Testis (tissue), 3 donors: Measurements from ENCODE around the gene NOTUM. TPM values are rescaled to one million over a fixed set of nuclear protein-coding genes. Genes with fewer than 3 reads are reported as not detected.

Source experiments
- DNase-seq: peaks from one replicate; pipeline ENCODE4 v3.0.0-alpha.2; 2019
- H3K27ac ChIP-seq, 2 donors: fragments of 200-600 bp; sonication (generic); one replicate each; pipeline ENCODE4 v1.5.1; 2019
- H3K27me3 ChIP-seq: fragments of 200-600 bp; sonication (generic); one replicate; pipeline ENCODE4 v1.5.1; 2019
- H3K36me3 ChIP-seq: fragments of 200-600 bp; sonication (generic); one replicate; pipeline ENCODE4 v1.5.1; 2017; ENCODE audit warnings: low read depth; ENCODE audit errors: missing control alignments
- H3K4me1 ChIP-seq: fragments of 200-600 bp; sonication (generic); one replicate; pipeline ENCODE4 v1.5.1; 2019
- H3K4me3 ChIP-seq, 2 donors: fragments of 200-600 bp; sonication (generic); one replicate each; pipeline ENCODE4 v1.5.1; 2017 to 2019
- H3K9me3 ChIP-seq: fragments of 200-600 bp; sonication (generic); one replicate; pipeline ENCODE4 v1.5.1; 2017
- CTCF ChIP-seq, 3 experiments: fragments of 450-650 bp in 2 of 3; fragments of 200-600 bp in 1 of 3; sonication (generic) in 1 of 3; IDR thresholded peaks; one replicate each; pipeline ENCODE4 v1.5.1; 2016 to 2019; ENCODE audit warnings: antibody characterized with exemption in 3 of 3, mild to moderate bottlenecking in 2 of 3, moderate library complexity in 1 of 3
- POLR2A ChIP-seq: fragments of 450-650 bp; IDR thresholded peaks from one replicate; pipeline ENCODE4 v1.6.1; 2017; ENCODE audit warnings: antibody characterized with exemption, mild to moderate bottlenecking, moderate library complexity
- WGBS, 2 donors: methylation state at CpG; one replicate each; pipeline ENCODE4 v1.1.5; 2018; 5-methylcytosine and 5-hydroxymethylcytosine counted together
- intact Hi-C: fragments of 100-400 bp; cut with DNase I; formaldehyde crosslinking; loops from one replicate; pipeline ENCODE4 v1.15.1; 2023; ENCODE audit warnings: low total_unique reads
- polyA plus RNA-seq: library from polyadenylated mRNA; stranded (reverse); fragments of 350-450 nt; fragmentation: Illumina TruSeq; extraction: RNeasy Lipid Tissue Mini Kit (QIAGEN cat#74804); gene quantifications from one replicate; pipeline ENCODE4 v1.2.3, GENCODE V29; 2014; ENCODE audit warnings: low read depth, low replicate concordance; ENCODE audit not compliant: insufficient read depth
- total RNA-seq, 2 donors: library from RNA; depleted of rRNA; stranded (reverse); fragments of >200 nt; gene quantifications; one replicate each; pipeline ENCODE4 v1.2.3, GENCODE V29; 2016

Gene NOTUM
- total and polyA plus RNA-seq, 3 donors from 2014 or later = 5.1 to 13.2 (median 9.5) TPM

DNA sequence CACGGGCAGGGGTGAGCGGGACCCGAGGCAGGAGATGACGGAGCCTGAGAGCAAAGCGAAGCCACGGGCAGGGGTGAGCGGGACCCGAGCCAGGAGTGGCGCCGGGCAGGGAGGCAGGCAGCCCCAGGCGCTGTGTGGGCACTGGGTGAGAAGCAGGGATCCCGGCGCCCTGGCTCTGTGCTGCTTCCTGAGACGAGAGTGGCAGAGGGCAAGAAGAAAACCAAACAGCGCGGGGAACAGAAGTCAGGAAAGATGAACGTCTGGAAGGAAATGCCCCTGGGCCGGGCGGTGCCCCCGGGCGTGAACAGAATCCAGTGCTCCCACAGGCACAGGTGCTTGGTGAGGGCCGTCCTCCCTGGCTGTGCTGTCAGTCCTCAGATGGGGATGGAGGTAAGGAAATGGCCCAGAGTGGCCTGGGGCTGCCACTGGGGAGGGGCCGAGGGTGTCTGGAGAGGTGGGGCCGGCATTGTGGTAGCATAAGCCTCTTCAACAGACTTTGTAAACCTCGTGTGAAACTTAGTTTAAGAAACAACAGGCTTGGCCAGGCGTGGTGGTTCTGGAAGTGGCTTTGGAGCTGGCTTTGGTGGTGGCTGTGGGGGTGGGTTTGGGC is 26.3 kb upstream of the NOTUM start:
- 90 to 92% methylated on average over 26 of the region's 26 CpGs for WGBS, 2 donors
- TF ChIP-seq CTCF (IDR thresholded peaks at IDR 0.05) (no peak), POLR2A (no peak)
- Histone ChIP-seq H3K9me3 (no peaks in the 10 kb centered on the region), H3K4me1 (no peaks in the 10 kb centered on the region), H3K4me3 (no peak overlapping the region), H3K27ac (no peak overlapping the region), H3K36me3 (no peaks in the 10 kb centered on the region), H3K27me3 (no peaks in the 10 kb centered on the region)
- no peak for DNase-seq
- intact Hi-C loops = no loop called here

GRCh38 chr17:81986606-81987005 is 25.6 kb upstream of the NOTUM start:
- DNase-seq = no peak
- Histone ChIP-seq H3K4me3 (no peak overlapping the region), H3K36me3 (no peaks in the 10 kb centered on the region), H3K27me3 (no peaks in the 10 kb centered on the region), H3K27ac (no peak overlapping the region), H3K4me1 (no peaks in the 10 kb centered on the region), H3K9me3 (no peaks in the 10 kb centered on the region)
- TF ChIP-seq CTCF (IDR thresholded peaks at IDR 0.05) = no peak
- no peak for TF ChIP-seq POLR2A
- WGBS, 2 donors = 95 to 96% methylated on average over 19 to 26 of the region's 26 CpGs
- intact Hi-C loops = no loop called here

- 81 to 82% methylated on average over 21 of the region's 21 CpGs for WGBS, 2 donors
- Histone ChIP-seq H3K27ac (no peak overlapping the region), H3K9me3 (no peaks in the 10 kb centered on the region), H3K36me3 (no peaks in the 10 kb centered on the region), H3K4me3 (no peak overlapping the region), H3K27me3 (no peaks in the 10 kb centered on the region), H3K4me1 (no peaks in the 10 kb centered on the region)
- TF ChIP-seq POLR2A (no peak), CTCF (IDR thresholded peaks at IDR 0.05) (no peak)
- intact Hi-C loops = no loop called here
- DNase-seq = no peak
Observed at GRCh38 chr17:81984773-81985410, 23.9 kb upstream of the NOTUM start.

GRCh38 chr17:81983639-81984373 is 22.8 kb upstream of the NOTUM start:
- TF ChIP-seq CTCF (IDR thresholded peaks at IDR 0.05) (no peak), POLR2A (no peak)
- Histone ChIP-seq H3K4me1 (peaks cover under 1% of the 10 kb centered on the region), H3K4me3 (no peak overlapping the region), H3K27ac (no peak overlapping the region), H3K36me3 (no peaks in the 10 kb centered on the region), H3K27me3 (no peaks in the 10 kb centered on the region), H3K9me3 (no peaks in the 10 kb centered on the region)
- 90 to 95% methylated on average over 21 to 26 of the region's 26 CpGs for WGBS, 2 donors
- intact Hi-C loops = no loop called here
- DNase-seq = no peak
